K562 (cell line): ENCODE measurements around the gene LMBRD1. TPM values are rescaled to one million over a fixed set of nuclear protein-coding genes. Genes with fewer than 3 reads are reported as not detected.
"Not testable (repeated sequence)": the region's sequence is repeated elsewhere in the genome, so short reads cannot be mapped to it uniquely, and the experiment has no call there.

ENCODE experiments used
- ATAC-seq: fragments of 200-7000 bp; cut with Tn5 transposase; 3 replicates; pipeline ENCODE4 v1.9.1; 2020; ENCODE audit warnings: moderate library complexity
- BruUV-seq: library from RNA; stranded (reverse); fragments of 400-500 nt; replicated peaks from 2 replicates; lab custom pipeline; 2021; lab: Mats Ljungman, UMichigan
- CTCF ChIA-PET: fragments of 300-600 bp; formaldehyde crosslinking; extraction: SDS; loops from one replicate; lab custom pipeline; 2021; ENCODE audit warnings: low intra/inter-chr PET ratio; lab: Yijun Ruan, JAX
- POLR2A ChIA-PET: fragments of 300-600, 350-650 bp; sonication (Branson Sonifier 250); formaldehyde crosslinking; extraction: SDS; loops from one replicate; lab custom pipeline; 2021; ENCODE audit warnings: antibody characterized with exemption, inconsistent platforms; lab: Yijun Ruan, JAX
- DNase-seq, 4 experiments: peaks; one replicate each; pipeline versions ENCODE4 v3.0.0 to v3.0.0-alpha.2; 2011 to 2018; ENCODE audit warnings: low spot score in 3 of 4, mixed read lengths in 3 of 4; ENCODE audit errors: extremely low read depth in 1 of 4
- FAIRE-seq: peaks from 2 replicates; lab custom pipeline; 2011; peaks lifted over from hg19 to GRCh38; lab: Jason Lieb, UNC
- H2AFZ ChIP-seq: 2 replicates; pipeline ENCODE4 v1.6.0; 2011; ENCODE audit warnings: low read depth, low read length, control low read depth, inconsistent platforms
- H3K27ac ChIP-seq: fragments of 200-600 bp; 3 replicates; pipeline ENCODE4 v1.8.0; 2011; ENCODE audit warnings: low read depth, mild to moderate bottlenecking, control low read depth, inconsistent platforms, low read length, moderate library complexity, mixed read lengths; ENCODE audit errors: extremely low read depth
- H3K27me3 ChIP-seq, 2 experiments: fragments of 300-600 bp in 1 of 2; 2 replicates in 1 of 2; 3 replicates in 1 of 2; pipeline versions ENCODE4 v1.6.0 to v1.8.0; 2011; ENCODE audit warnings: inconsistent platforms in 2 of 2, low read length in 2 of 2, mild to moderate bottlenecking in 1 of 2, mixed read lengths in 1 of 2, moderate library complexity in 1 of 2; ENCODE audit not compliant: control insufficient read depth in 2 of 2, insufficient read depth in 2 of 2
- H3K36me3 ChIP-seq: fragments of 300-600 bp; 3 replicates; pipeline ENCODE4 v1.8.0; 2011; ENCODE audit warnings: mild to moderate bottlenecking, low read length, inconsistent platforms; ENCODE audit not compliant: control insufficient read depth, insufficient read depth
- H3K4me1 ChIP-seq, 2 experiments: fragments of 200-600 bp in 1 of 2; replicated peaks in 1 of 2; 2 replicates in 1 of 2; 3 replicates in 1 of 2; pipeline versions ENCODE4 v1.5.1 to v1.8.0; 2011; ENCODE audit warnings: inconsistent platforms in 2 of 2, low read length in 2 of 2, mild to moderate bottlenecking in 1 of 2, mixed read lengths in 1 of 2, moderate library complexity in 1 of 2; ENCODE audit not compliant: control insufficient read depth in 2 of 2, insufficient read depth in 2 of 2
- H3K4me2 ChIP-seq: 2 replicates; pipeline ENCODE4 v1.6.1; 2011; ENCODE audit warnings: low read length, control low read depth, inconsistent platforms, mixed read lengths; ENCODE audit not compliant: insufficient read depth
- H3K4me3 ChIP-seq: fragments of 200-600 bp; sonication (generic), shearing (Covaris generic); 2 replicates; pipeline ENCODE4 v1.5.1; 2016; ENCODE audit warnings: control low read depth, inconsistent platforms
- H3K79me2 ChIP-seq: fragments of 200-600 bp; 3 replicates; pipeline ENCODE4 v1.8.0; 2011; ENCODE audit warnings: low read length, inconsistent platforms; ENCODE audit not compliant: control insufficient read depth, insufficient read depth
- H3K9ac ChIP-seq, 2 experiments: 2 replicates each; pipeline versions ENCODE4 v1.6.0 to v1.6.1; 2011; ENCODE audit warnings: low read depth in 2 of 2, low read length in 2 of 2, control low read depth in 1 of 2, inconsistent platforms in 1 of 2, mild to moderate bottlenecking in 1 of 2, mixed read lengths in 1 of 2; ENCODE audit not compliant: insufficient read depth in 1 of 2
- H3K9me1 ChIP-seq: one replicate; pipeline ENCODE4 v1.6.0; 2011; ENCODE audit warnings: inconsistent platforms, mild to moderate bottlenecking, low read length, moderate library complexity; ENCODE audit not compliant: control insufficient read depth, insufficient read depth
- H3K9me3 ChIP-seq: replicated peaks from 2 replicates; pipeline ENCODE4 v1.5.1; 2011; ENCODE audit warnings: low read depth, low read length, inconsistent platforms; ENCODE audit not compliant: control insufficient read depth, insufficient read depth
- H4K20me1 ChIP-seq: replicated peaks from 2 replicates; pipeline ENCODE4 v1.6.1; 2011; ENCODE audit warnings: low read length, inconsistent platforms, mixed read lengths; ENCODE audit not compliant: control insufficient read depth, insufficient read depth
- ADNP ChIP-seq: fragments of 200-800 bp; sonication (Bioruptor generic); IDR thresholded peaks from 2 replicates; pipeline ENCODE4 v1.6.1; 2016; ENCODE audit warnings: missing genetic modification characterization, missing compliant biosample characterization
- BCLAF1 ChIP-seq, 2 experiments: fragments of 450-650 bp in 1 of 2; IDR thresholded peaks; 2 replicates each; pipeline ENCODE4 v1.6.1; 2011 to 2017; ENCODE audit warnings: low read depth in 2 of 2, antibody characterized with exemption in 1 of 2, borderline replicate concordance in 1 of 2, low read length in 1 of 2, mild to moderate bottlenecking in 1 of 2, mixed read lengths in 1 of 2; ENCODE audit not compliant: control insufficient read depth in 1 of 2
- C11orf30 ChIP-seq: fragments of 450-650 bp; IDR thresholded peaks from 2 replicates; pipeline ENCODE4 v1.6.1; 2016; ENCODE audit warnings: low read depth, mild to moderate bottlenecking
- CAMTA2 ChIP-seq: fragments of 250-450 bp; sonication (Bioruptor Pico); conservative IDR thresholded peaks from 2 replicates; pipeline ENCODE4 v1.5.1; 2022
- CBFA2T3 ChIP-seq: fragments of 450-650 bp; IDR thresholded peaks from 2 replicates; pipeline ENCODE4 v1.6.1; 2017
- CXXC5 ChIP-seq: fragments of 250-450 bp; sonication (Bioruptor Pico); IDR thresholded peaks from 2 replicates; pipeline ENCODE4 v1.8.0; 2022; ENCODE audit warnings: inconsistent platforms, mild to moderate bottlenecking, moderate library complexity
- DPF2 ChIP-seq: fragments of 450-650 bp; IDR thresholded peaks from 2 replicates; pipeline ENCODE4 v1.6.1; 2016
- HMGXB4 ChIP-seq: sonication (generic); formaldehyde crosslinking; IDR thresholded peaks from 2 replicates; pipeline ENCODE4 v1.8.1; 2023; ENCODE audit warnings: mild to moderate bottlenecking, missing genetic modification reagents
- PHF20 ChIP-seq: fragments of 450-650 bp; IDR thresholded peaks from 2 replicates; pipeline ENCODE4 v1.6.1; 2018; ENCODE audit not compliant: partially characterized antibody
- YY1 ChIP-seq, 3 experiments: IDR thresholded peaks; 2 replicates each; pipeline ENCODE4 v1.6.1; 2011; ENCODE audit warnings: low read length in 2 of 3, mild to moderate bottlenecking in 2 of 3, moderate library complexity in 2 of 3, borderline replicate concordance in 1 of 3, control low read depth in 1 of 3, low read depth in 1 of 3; ENCODE audit not compliant: insufficient read depth in 3 of 3, insufficient replicate concordance in 2 of 3, control insufficient read depth in 1 of 3, insufficient read length in 1 of 3; ENCODE audit errors: extremely low read depth in 1 of 3
- ZNF121 ChIP-seq: sonication (generic); formaldehyde crosslinking; conservative IDR thresholded peaks from 2 replicates; pipeline ENCODE4 v1.8.0; 2022; ENCODE audit warnings: missing genetic modification reagents
- WGBS: fragments of 100-300 bp; shearing (Covaris generic); methylation state at CpG from one replicate; pipeline ENCODE4 v1.1.6; 2016; ENCODE audit warnings: low coverage, mixed read lengths; ENCODE audit not compliant: insufficient coverage; ENCODE audit errors: missing lambda C conversion rate; 5-methylcytosine and 5-hydroxymethylcytosine counted together
- in situ Hi-C: fragments of 300-500 bp; cut with MboI; formaldehyde crosslinking; loops from 4 replicates; pipeline ENCODE4 v1.15.0; 2018; ENCODE audit warnings: inconsistent platforms, mixed read lengths
- intact Hi-C: fragments of 100-400 bp; cut with micrococcal nuclease; formaldehyde crosslinking; loops from 2 replicates; pipeline ENCODE4 v1.14.2; 2022
- polyA plus RNA-seq, 8 experiments: library from polyadenylated mRNA; depleted of rRNA in 4 of 8; stranded (reverse) in 5 of 8; unstranded in 3 of 8; fragments of >200 nt; fragmentation: Nextera tagmentation in 2 of 8; fragmentation: Illumina TruSeq in 1 of 8; extraction: Ambion mirVana in 2 of 8; extraction: Trizol in 1 of 8; gene quantifications; 2 replicates each; pipeline versions ENCODE4 v1.2.1 to v1.2.3, GENCODE V29; 2011 to 2014; ENCODE audit warnings: inconsistent platforms in 1 of 8, missing spikeins in 1 of 8
- total RNA-seq, 7 experiments: library from RNA; depleted of rRNA in 6 of 7; stranded (reverse); fragments of >200 nt in 6 of 7; fragmentation: Illumina TruSeq in 2 of 7; extraction: Trizol in 2 of 7; gene quantifications; 2 replicates each; pipeline versions ENCODE4 v1.2.1 to v1.2.3, GENCODE V29; 2011 to 2021; ENCODE audit warnings: low replicate concordance in 1 of 7

The LMBRD1 gene
- total and polyA plus RNA-seq, 9 of the 15 experiments (the other 6 are each of a cell fraction or from before 2014, with no cell fraction given): 14.0 to 85.2 (median 26.5) TPM

DNA sequence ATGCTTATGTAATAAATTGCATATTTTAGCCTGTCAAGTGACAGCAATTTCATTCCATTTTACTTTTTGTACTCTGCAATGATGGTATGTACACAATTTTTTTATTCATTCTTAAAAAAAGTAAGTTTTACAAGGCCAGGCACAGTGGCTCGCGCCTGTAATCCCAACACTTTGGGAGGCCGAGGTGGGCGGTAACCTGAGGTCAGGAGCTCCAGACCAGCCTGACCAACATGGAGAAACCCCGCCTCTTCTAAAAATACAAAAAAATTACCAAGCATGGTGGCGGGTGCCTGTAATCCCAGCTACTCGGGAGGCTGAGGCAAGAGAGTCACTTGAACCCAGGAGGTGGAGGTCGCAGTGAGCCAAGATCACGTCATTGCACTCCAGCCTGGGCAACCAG lies 130.0 kb downstream of the LMBRD1 start:
- H3K9me1 ChIP-seq, H3K4me3 ChIP-seq, in situ Hi-C loops, CTCF ChIA-PET, H3K27ac ChIP-seq, H3K4me2 ChIP-seq, H3K79me2 ChIP-seq, intact Hi-C loops, H3K9ac ChIP-seq, BruUV-seq, H3K9me3 ChIP-seq, H3K36me3 ChIP-seq, H2AFZ ChIP-seq, H3K4me1 ChIP-seq, DNase-seq, FAIRE-seq, ATAC-seq, H3K27me3 ChIP-seq, H4K20me1 ChIP-seq: not testable (repeated sequence)
- WGBS: 20% methylated on average over 9 of the region's 9 CpGs
- POLR2A ChIA-PET: interaction anchor here (0.6 kb wide), 1 partner anchor 127 kb away, joined by 3 read pairs; no protein-coding TSS in a partner anchor

DNA sequence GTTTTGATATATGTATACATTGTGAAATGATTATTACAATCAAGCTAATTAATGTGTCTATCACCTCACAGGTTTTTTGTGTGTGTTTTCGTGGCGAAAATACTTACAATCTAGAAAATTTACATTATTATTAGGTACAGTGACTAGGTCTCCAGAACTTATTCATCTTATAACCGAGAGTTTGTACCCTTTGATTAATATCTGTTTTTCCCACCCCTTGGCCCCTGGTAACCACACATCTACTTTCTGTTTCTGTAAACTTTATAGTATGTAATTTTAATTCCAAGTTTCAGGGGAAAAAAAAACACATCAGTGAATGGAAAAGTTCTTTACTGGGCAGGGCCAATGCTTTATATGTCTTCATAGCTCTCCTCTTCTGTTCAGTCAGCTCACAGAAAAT lies 131.4 kb downstream of the LMBRD1 start:
- in situ Hi-C loops: no loop called here
- FAIRE-seq: no peak
- no peaks in the 10 kb centered on the region for H3K79me2 ChIP-seq
- no peak overlapping the region for H3K4me3 ChIP-seq
- no peak overlapping the region for H3K27ac ChIP-seq
- WGBS: 0% methylated on average over 3 of the region's 3 CpGs
- no peaks in the 10 kb centered on the region for H3K4me1 ChIP-seq
- no TSS peak for BruUV-seq
- H3K4me2 ChIP-seq: no peak overlapping the region
- DNase-seq: no peak
- no peaks in the 10 kb centered on the region for H3K27me3 ChIP-seq
- H3K36me3 ChIP-seq: no peaks in the 10 kb centered on the region
- H4K20me1 ChIP-seq: no peaks in the 10 kb centered on the region
- no peak overlapping the region for H2AFZ ChIP-seq
- CTCF ChIA-PET: no interaction called here
- H3K9me3 ChIP-seq: no peaks in the 10 kb centered on the region
- no peaks in the 10 kb centered on the region for H3K9me1 ChIP-seq
- intact Hi-C loops: no loop called here
- H3K9ac ChIP-seq: no peak overlapping the region
- POLR2A ChIA-PET: no interaction called here
- no peak for ATAC-seq
- no peak for TF ChIP-seq CXXC5 (CRISPR knock-in tag)
- TF ChIP-seq ZNF121 (CRISPR knock-in tag): no peak
- TF ChIP-seq PHF20: no peak
- no peak for TF ChIP-seq C11orf30
- TF ChIP-seq DPF2: no peak
- TF ChIP-seq CBFA2T3: no peak
- TF ChIP-seq ADNP: no peak
- no peak for TF ChIP-seq BCLAF1 (IDR thresholded peaks at IDR 0.05; ENCODE audit: borderline replicate concordance in 1 of 2, control insufficient read depth in 1 of 2, low read depth in 2 of 2, low read length in 1 of 2)
- no peak for TF ChIP-seq HMGXB4 (CRISPR knock-in tag)
- no peak for TF ChIP-seq CAMTA2 (CRISPR knock-in tag)
- no peak for TF ChIP-seq YY1 (IDR thresholded peaks at IDR 0.05; ENCODE audit: borderline replicate concordance in 1 of 3, control insufficient read depth in 1 of 3, extremely low read depth in 1 of 3, insufficient read depth in 3 of 3, insufficient read length in 1 of 3, insufficient replicate concordance in 2 of 3, low read depth in 1 of 3, low read length in 2 of 3)
